ENCODE data around the gene WNT1.

Gene WNT1

DNA sequence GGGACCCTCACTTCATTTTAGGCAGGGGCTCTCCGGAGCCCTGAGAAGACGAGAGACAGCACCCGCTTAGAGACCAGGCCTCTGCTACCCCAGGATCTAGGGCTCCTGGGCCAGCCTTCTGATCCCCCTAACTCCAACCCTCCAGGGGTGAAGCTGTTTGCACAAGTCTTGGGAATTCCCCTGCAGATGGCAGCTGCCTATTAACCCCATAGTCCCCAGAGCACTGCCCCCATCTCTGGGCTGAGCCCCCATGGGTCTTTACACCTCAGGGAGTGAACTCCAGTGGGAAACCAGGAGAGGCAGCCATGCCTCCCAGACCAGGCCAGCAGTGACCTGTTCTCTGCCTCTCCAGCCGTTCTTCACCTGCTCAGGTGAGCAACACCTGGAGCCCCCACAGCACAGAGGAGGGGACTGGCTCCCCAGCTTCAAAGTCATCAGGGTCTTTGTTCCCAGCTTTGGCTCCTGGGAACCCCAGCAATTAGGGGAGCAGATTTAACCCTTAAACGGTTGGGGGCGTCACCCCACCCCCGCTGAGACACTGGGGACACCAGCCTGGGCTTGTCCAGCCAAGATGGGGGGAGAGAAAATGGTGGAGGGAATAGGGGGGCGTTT, 8.9 kb upstream of the WNT1 start:
- TF ChIP-seq, protein P1, sequence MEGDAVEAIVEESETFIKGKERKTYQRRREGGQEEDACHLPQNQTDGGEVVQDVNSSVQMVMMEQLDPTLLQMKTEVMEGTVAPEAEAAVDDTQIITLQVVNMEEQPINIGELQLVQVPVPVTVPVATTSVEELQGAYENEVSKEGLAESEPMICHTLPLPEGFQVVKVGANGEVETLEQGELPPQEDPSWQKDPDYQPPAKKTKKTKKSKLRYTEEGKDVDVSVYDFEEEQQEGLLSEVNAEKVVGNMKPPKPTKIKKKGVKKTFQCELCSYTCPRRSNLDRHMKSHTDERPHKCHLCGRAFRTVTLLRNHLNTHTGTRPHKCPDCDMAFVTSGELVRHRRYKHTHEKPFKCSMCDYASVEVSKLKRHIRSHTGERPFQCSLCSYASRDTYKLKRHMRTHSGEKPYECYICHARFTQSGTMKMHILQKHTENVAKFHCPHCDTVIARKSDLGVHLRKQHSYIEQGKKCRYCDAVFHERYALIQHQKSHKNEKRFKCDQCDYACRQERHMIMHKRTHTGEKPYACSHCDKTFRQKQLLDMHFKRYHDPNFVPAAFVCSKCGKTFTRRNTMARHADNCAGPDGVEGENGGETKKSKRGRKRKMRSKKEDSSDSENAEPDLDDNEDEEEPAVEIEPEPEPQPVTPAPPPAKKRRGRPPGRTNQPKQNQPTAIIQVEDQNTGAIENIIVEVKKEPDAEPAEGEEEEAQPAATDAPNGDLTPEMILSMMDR (conservative IDR thresholded peaks at IDR 0.05; ENCODE audit: low read length): no peak
- H3K4me3 ChIP-seq (ENCODE audit: low read length): no peak overlapping the region
- DNase-seq (ENCODE audit: low read depth): no peak

DNA sequence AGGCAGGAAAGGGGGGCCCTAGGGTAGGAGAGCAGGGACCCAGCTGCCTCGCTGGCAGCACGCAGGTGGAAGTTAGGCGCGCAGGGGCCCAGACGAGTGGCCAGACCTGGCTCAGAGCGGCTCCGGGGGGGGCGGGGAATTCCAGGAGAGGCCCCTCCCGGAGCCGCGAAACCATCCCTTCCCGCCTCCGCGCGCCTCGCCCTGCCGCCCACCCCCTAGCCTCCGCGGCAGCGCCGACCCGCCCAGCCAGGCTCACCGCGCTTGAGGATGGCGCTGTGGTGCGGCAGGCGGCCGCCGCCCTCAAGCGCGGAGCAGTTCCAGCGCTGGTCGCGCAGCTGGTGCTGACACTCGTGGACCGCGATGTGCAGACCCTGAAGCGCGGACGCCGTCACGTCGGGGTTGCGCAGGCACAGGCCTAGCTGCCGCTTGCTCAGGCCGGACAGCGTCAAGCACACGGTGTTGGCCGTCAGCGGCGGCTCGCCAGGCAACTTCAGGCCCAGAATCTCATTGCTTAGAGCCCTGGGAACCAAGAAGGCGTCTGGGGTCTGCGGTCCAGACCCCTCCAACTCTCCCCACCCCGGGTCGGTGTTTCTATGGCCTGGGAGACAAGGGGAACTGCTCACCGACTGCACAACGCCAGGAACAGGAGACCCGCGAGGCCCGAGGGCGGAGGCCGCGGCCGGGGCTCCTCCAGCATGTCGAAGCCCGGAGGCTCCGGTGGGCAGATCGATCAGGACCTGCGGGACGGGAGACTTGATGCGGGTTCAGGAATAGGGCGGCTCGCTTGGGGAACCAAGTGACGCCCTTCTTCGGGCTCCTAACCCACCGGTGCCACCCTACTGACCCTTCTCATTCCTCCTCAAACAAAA, 8.1 kb upstream of the WNT1 start:
- TF ChIP-seq, protein P1 (conservative IDR thresholded peaks at IDR 0.05; ENCODE audit: low read length): no peak
- H3K4me3 ChIP-seq (ENCODE audit: low read length): no peak overlapping the region
- no peak for DNase-seq (ENCODE audit: low read depth)

DNA sequence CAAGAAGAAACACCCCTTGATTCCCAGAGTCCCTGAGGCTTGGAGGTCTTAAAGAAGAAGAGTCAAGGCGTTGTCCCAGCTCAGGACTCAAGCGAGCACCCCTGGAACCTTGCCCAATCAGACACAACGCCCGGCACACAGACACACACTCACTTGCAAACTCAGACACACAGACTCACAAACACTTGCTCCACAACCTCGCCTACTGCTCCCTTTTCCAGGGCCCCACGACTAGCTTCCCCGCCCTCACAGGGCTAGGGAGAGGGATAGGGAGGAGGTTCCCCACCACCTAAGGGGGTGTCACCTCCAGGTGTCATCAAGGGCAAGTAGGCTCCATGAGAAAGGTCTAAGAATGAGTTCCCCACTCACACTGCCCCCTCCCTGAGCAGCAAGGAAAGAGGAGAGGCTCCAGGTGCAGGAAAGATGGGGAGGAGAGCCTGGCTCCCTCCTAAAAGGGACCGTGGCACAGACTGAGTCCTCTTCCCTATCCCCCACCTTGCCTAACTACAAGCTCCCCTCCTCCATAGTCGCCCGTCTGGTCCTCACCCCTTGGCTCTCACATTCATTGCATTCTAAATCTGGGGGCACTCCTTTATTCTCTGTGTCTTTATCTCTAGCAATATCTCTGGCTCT, 7.3 kb upstream of the WNT1 start:
- DNase-seq (ENCODE audit: low read depth): no peak
- peak overlapping the region; percentile 54 for H3K4me3 ChIP-seq (ENCODE audit: low read length)
- TF ChIP-seq, protein P1 (conservative IDR thresholded peaks at IDR 0.05; ENCODE audit: low read length): no peak

DNA sequence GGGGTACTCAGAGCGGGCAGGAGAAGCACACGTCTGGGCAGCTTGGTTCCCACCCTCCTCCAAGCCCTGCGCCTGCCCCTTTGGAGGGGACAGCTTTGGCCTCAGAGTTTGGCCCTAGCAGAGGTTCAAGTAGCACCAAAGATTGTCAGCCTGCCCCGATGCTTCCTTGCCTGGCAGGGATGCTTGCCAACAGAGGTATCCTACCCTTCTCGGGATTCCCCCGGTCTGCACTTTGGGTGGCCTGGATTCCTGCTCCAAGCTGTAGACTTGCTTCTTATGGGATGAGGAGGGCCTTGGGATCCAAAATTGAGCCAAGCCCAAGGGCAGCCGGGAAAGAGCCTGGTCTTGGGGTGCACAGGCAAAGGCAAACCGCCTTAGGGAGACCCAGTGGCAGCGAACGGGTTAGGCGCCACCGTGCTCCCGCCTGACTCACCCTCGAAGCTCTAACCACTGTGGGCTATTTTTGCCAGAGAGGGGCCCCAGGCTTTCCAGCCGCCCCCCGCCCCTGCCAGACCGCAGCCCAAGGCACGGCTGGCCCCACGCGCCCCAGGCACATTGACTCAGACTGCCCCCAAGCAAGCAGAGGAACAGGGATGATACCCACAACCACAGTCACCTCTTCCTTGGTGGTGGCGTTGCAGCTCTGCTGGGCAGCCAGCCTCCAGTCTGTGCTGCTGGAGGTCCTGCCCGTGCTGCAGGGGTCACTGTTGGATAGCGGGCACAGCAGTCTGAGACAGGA, 5.7 kb upstream of the WNT1 start:
- peak; percentile 45 for DNase-seq (ENCODE audit: low read depth)
- no peak overlapping the region for H3K4me3 ChIP-seq (ENCODE audit: low read length)
- TF ChIP-seq, protein P1 (conservative IDR thresholded peaks at IDR 0.05; ENCODE audit: low read length): peak; percentile 34

- TF ChIP-seq, protein P1 (conservative IDR thresholded peaks at IDR 0.05; ENCODE audit: low read length): no peak
- DNase-seq (ENCODE audit: low read depth): no peak
- no peak overlapping the region for H3K4me3 ChIP-seq (ENCODE audit: low read length)
Measured at GRCh38 chr12:48972952-48973483, 5.1 kb upstream of the WNT1 start.

GRCh38 chr12:48973531-48973930, 4.6 kb upstream of the WNT1 start:
- no peak overlapping the region for H3K4me3 ChIP-seq (ENCODE audit: low read length)
- TF ChIP-seq, protein P1 (conservative IDR thresholded peaks at IDR 0.05; ENCODE audit: low read length): no peak
- DNase-seq (ENCODE audit: low read depth): no peak
